Gastrocnemius medialis (tissue), 4 donors: Measurements from ENCODE around the gene TP73. TPM values are rescaled to one million over a fixed set of nuclear protein-coding genes. Genes with fewer than 3 reads are reported as not detected.

Experiments
- ATAC-seq, 2 donors: fragments of 150-250 bp; one replicate each; pipeline ENCODE4 v1.9.1; 2016
- DNase-seq, 2 donors: peaks; one replicate each; pipeline ENCODE4 v3.0.0-alpha.2; 2019
- H3K27ac ChIP-seq, 4 donors: fragments of 200-600 bp; sonication (generic); 1 replicate in 1 of 4; 2 replicates in 3 of 4; pipeline ENCODE4 v1.5.1; 2016 to 2018; ENCODE audit warnings: mild to moderate bottlenecking in 2 of 4, moderate library complexity in 1 of 4
- H3K27me3 ChIP-seq, 3 donors: fragments of 200-600 bp; sonication (generic) in 2 of 3; 1 replicate in 1 of 3; 2 replicates in 2 of 3; pipeline versions ENCODE4 v1.5.1 to v1.6.0; 2016 to 2019; ENCODE audit warnings: mild to moderate bottlenecking in 1 of 3, moderate library complexity in 1 of 3
- H3K36me3 ChIP-seq, 2 donors: fragments of 200-600 bp; sonication (generic) in 1 of 2; one replicate each; pipeline ENCODE4 v1.5.1; 2017 to 2018
- H3K4me1 ChIP-seq, 2 donors: fragments of 200-600 bp; sonication (generic) in 1 of 2; one replicate each; pipeline ENCODE4 v1.5.1; 2016 to 2017; ENCODE audit warnings: mild to moderate bottlenecking in 2 of 2
- H3K4me3 ChIP-seq, 4 donors: fragments of 200-600 bp; sonication (generic) in 3 of 4; 1 replicate in 1 of 4; 2 replicates in 3 of 4; pipeline ENCODE4 v1.5.1; 2016 to 2019; ENCODE audit warnings: mild to moderate bottlenecking in 2 of 4
- H3K9me3 ChIP-seq, 3 donors: fragments of 200-600 bp; sonication (generic) in 2 of 3; 1 replicate in 1 of 3; 2 replicates in 2 of 3; pipeline ENCODE4 v1.5.1; 2016 to 2019
- CTCF ChIP-seq, 5 experiments: fragments of 450-650 bp in 3 of 5; fragments of 200-600 bp in 2 of 5; sonication (generic) in 2 of 5; IDR thresholded peaks in 4 of 5; conservative IDR thresholded peaks in 1 of 5; 1 replicate in 4 of 5; 2 replicates in 1 of 5; pipeline ENCODE4 v1.5.1; 2016 to 2019; ENCODE audit warnings: antibody characterized with exemption in 5 of 5, mild to moderate bottlenecking in 3 of 5, moderate library complexity in 3 of 5
- POLR2A ChIP-seq, 2 donors: fragments of 450-650 bp; IDR thresholded peaks; one replicate each; pipeline ENCODE4 v1.6.1; 2017; ENCODE audit warnings: antibody characterized with exemption in 2 of 2, mild to moderate bottlenecking in 2 of 2, moderate library complexity in 2 of 2
- in situ Hi-C, 4 donors: fragments of 200-750 bp; cut with MboI; loops; one replicate each; pipeline versions ENCODE4 v1.15.0 to v1.8.0; 2017; ENCODE audit warnings: low sequenced_read_pairs in 4 of 4
- intact Hi-C: fragments of 100-400 bp; cut with DNase I; formaldehyde crosslinking; loops from one replicate; pipeline ENCODE4 v1.15.1; 2023; ENCODE audit warnings: low total_unique reads
- total RNA-seq, 4 donors: library from RNA; depleted of rRNA; stranded (reverse); fragments of >200 nt; gene quantifications; one replicate each; pipeline versions ENCODE4 v1.1.0 to v1.2.3, GENCODE V29; 2016

The TP73 gene
- total RNA-seq, 4 donors from 2014 or later = 0.07 TPM; not detected in 3

- intact Hi-C loops = no loop called here
- no peaks in the 10 kb centered on the region for H3K36me3 ChIP-seq
- no peak overlapping the region for H3K27ac ChIP-seq
- H3K27me3 ChIP-seq = peaks cover 0 to 8% (median 0%) of the 10 kb centered on the region in 3 donors
- H3K9me3 ChIP-seq = no peaks in the 10 kb centered on the region
- no peak overlapping the region for H3K4me3 ChIP-seq
- no peak for ATAC-seq
- in situ Hi-C loops = no loop called here
- no peaks in the 10 kb centered on the region for H3K4me1 ChIP-seq
- DNase-seq = no peak
- no peak for TF ChIP-seq CTCF (IDR thresholded peaks at IDR 0.05 in 4 of 5, conservative IDR thresholded peaks at IDR 0.05 in 1 of 5)
- no peak for TF ChIP-seq POLR2A (IDR thresholded peaks at IDR 0.05)
Observed at GRCh38 chr1:3693321-3693720, 41.0 kb downstream of the TP73 start.

GRCh38 chr1:3695326-3696217, 43.3 kb downstream of the TP73 start:
- Histone ChIP-seq H3K36me3 (no peaks in the 10 kb centered on the region), H3K27ac (no peak overlapping the region), H3K4me3 (no peak overlapping the region), H3K4me1 (no peaks in the 10 kb centered on the region), H3K9me3 (no peaks in the 10 kb centered on the region), H3K27me3 (peaks cover 0 to 10% (median 0%) of the 10 kb centered on the region in 3 donors)
- in situ Hi-C loops (no loop called here), intact Hi-C loops (loop anchor here (1.0 kb wide), 1 partner anchor 29 kb away; no protein-coding TSS in a partner anchor)
- DNase-seq = no peak
- peak; percentile 54 to 61 for ATAC-seq
- TF ChIP-seq POLR2A (IDR thresholded peaks at IDR 0.05) (no peak), CTCF (IDR thresholded peaks at IDR 0.05 in 4 of 5, conservative IDR thresholded peaks at IDR 0.05 in 1 of 5) (peak; percentile 65 to 85 (median 78))

GRCh38 chr1:3696689-3697088, 44.4 kb downstream of the TP73 start:
- TF ChIP-seq POLR2A (IDR thresholded peaks at IDR 0.05) = no peak
- TF ChIP-seq CTCF (IDR thresholded peaks at IDR 0.05 in 4 of 5, conservative IDR thresholded peaks at IDR 0.05 in 1 of 5) = no peak
- Histone ChIP-seq H3K36me3 (no peaks in the 10 kb centered on the region), H3K4me3 (no peak overlapping the region), H3K27me3 (peaks cover 0 to 10% (median 0%) of the 10 kb centered on the region in 3 donors), H3K27ac (no peak overlapping the region), H3K9me3 (no peaks in the 10 kb centered on the region), H3K4me1 (no peaks in the 10 kb centered on the region)
- in situ Hi-C loops = no loop called here
- intact Hi-C loops = no loop called here
- DNase-seq (no peak), ATAC-seq (no peak)

- no peak overlapping the region for H3K27ac ChIP-seq
- intact Hi-C loops = no loop called here
- TF ChIP-seq POLR2A (IDR thresholded peaks at IDR 0.05) (no peak), CTCF (IDR thresholded peaks at IDR 0.05 in 4 of 5, conservative IDR thresholded peaks at IDR 0.05 in 1 of 5) (no peak)
- no peak for ATAC-seq
- no peak for DNase-seq
- no peaks in the 10 kb centered on the region for H3K36me3 ChIP-seq
- no peaks in the 10 kb centered on the region for H3K9me3 ChIP-seq
- peaks cover 0 to 10% (median 0%) of the 10 kb centered on the region in 3 donors for H3K27me3 ChIP-seq
- H3K4me3 ChIP-seq = no peak overlapping the region
- no peaks in the 10 kb centered on the region for H3K4me1 ChIP-seq
- in situ Hi-C loops = no loop called here
Observed at GRCh38 chr1:3697104-3697503, 44.8 kb downstream of the TP73 start.
